ENCODE measurements around the gene SERTAD4. TPM values are rescaled to one million over a fixed set of nuclear protein-coding genes. Genes with fewer than 3 reads are reported as not detected.

The SERTAD4 gene
- total RNA-seq, 2 experiments from 2014 or later, result not detected

DNA sequence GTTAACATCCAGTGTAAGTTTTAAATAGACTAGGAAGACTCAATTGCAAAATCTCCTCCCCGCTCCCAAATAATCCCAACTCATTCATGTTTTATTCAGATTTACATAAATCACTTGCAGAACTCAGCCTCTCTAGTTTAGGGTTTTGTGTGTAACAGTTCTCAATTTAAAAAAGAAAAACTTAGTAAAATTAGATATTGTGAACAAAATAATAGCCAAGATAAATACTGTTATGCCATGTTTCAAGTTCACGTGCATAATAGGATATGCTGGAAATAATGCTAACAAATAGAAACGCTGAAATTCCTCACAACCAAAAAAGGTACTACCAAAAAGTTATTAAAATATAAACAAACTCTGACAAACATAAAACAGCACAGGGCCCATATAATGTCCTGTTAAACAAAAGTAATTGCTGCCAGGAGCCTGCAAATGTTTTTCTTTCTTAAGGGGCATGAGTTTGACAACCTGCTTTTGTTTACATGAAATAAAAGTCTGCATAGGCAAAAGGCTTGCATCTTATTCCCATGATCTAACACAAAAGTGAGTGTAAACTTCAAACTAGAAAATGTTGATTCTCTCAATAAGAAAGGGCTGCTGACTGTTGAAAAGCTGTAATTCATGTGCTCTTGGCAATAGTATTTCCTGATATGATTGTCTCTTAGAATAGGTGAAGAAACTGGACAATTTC lies 2.9 kb downstream of the SERTAD4 start:
- TF ChIP-seq, protein P1, sequence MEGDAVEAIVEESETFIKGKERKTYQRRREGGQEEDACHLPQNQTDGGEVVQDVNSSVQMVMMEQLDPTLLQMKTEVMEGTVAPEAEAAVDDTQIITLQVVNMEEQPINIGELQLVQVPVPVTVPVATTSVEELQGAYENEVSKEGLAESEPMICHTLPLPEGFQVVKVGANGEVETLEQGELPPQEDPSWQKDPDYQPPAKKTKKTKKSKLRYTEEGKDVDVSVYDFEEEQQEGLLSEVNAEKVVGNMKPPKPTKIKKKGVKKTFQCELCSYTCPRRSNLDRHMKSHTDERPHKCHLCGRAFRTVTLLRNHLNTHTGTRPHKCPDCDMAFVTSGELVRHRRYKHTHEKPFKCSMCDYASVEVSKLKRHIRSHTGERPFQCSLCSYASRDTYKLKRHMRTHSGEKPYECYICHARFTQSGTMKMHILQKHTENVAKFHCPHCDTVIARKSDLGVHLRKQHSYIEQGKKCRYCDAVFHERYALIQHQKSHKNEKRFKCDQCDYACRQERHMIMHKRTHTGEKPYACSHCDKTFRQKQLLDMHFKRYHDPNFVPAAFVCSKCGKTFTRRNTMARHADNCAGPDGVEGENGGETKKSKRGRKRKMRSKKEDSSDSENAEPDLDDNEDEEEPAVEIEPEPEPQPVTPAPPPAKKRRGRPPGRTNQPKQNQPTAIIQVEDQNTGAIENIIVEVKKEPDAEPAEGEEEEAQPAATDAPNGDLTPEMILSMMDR (IDR thresholded peaks at IDR 0.05), result no peak
- peaks cover 73% of the 10 kb centered on the region for H3K27me3 Mint-ChIP-seq
- Histone ChIP-seq H3K4me1 (ENCODE audit: insufficient read depth, low read length) (peaks cover 16% of the 10 kb centered on the region), H3K27ac (ENCODE audit: low read depth in 1 of 2, low read length in 2 of 2) (no peak overlapping the region), H3K27me3 (ENCODE audit: control insufficient read depth in 1 of 2, insufficient read depth in 2 of 2, low read length in 2 of 2) (peaks cover 38 to 68% of the 10 kb centered on the region in 2 experiments), H3K4me3 (ENCODE audit: low read length) (no peak overlapping the region), H3K36me3 (ENCODE audit: insufficient read depth, low read length) (no peaks in the 10 kb centered on the region), H3K9me3 (ENCODE audit: control insufficient read depth in 1 of 2, insufficient read depth in 1 of 2, low read length in 2 of 2) (peaks cover 0 to 10% of the 10 kb centered on the region in 2 experiments)
- H3K27ac Mint-ChIP-seq, result no peak overlapping the region
- H3K36me3 Mint-ChIP-seq (ENCODE audit: low read depth), result no peaks in the 10 kb centered on the region
- no peaks in the 10 kb centered on the region for H3K9me3 Mint-ChIP-seq
- ChIA-PET POLR2A (no interaction called here), CTCF (no interaction called here)
- intact Hi-C loops (cut with DNase I, micrococcal nuclease), result loop anchor here in 1 of 2 experiments (10.0 kb wide), 1 partner anchor 689 kb away; no protein-coding TSS in a partner anchor
- DNase-seq, result no peak
- H3K4me1 Mint-ChIP-seq (ENCODE audit: low read depth), result peaks cover 13% of the 10 kb centered on the region
- ATAC-seq (ENCODE audit: poor library complexity), result no peak
- no peak overlapping the region for H3K4me3 Mint-ChIP-seq

DNA sequence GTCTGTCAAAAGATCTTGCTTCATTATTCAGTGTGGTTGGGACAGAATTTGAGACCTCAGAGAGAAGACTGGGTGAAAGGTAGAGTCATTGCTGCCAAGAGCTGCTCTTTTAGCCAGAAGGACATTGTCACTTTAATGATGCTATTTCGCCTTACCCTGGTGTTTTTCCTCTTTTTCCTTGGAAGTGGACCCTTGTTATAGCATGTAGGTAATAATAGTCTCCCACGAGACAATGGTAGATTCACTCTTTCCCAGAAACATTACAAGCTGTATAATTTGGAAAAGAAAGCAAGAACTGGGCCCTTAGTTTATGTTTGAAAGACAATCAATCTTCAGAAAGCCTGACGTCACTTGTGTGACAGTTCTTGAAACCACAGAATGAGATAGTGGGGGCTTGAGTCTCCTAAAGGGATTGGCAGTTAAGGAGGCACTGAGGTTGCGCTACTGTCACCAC lies 3.8 kb downstream of the SERTAD4 start:
- TF ChIP-seq, protein P1 (IDR thresholded peaks at IDR 0.05), result no peak
- H3K4me3 Mint-ChIP-seq, result no peak overlapping the region
- H3K4me3 ChIP-seq (ENCODE audit: low read length), result no peak overlapping the region
- H3K9me3 Mint-ChIP-seq, result no peaks in the 10 kb centered on the region
- H3K36me3 ChIP-seq (ENCODE audit: insufficient read depth, low read length), result no peaks in the 10 kb centered on the region
- H3K27me3 ChIP-seq (ENCODE audit: control insufficient read depth in 1 of 2, insufficient read depth in 2 of 2, low read length in 2 of 2), result peaks cover 32 to 60% of the 10 kb centered on the region in 2 experiments
- ChIA-PET POLR2A (no interaction called here), CTCF (no interaction called here)
- DNase-seq (no peak), ATAC-seq (ENCODE audit: poor library complexity) (no peak)
- no peak overlapping the region for H3K27ac ChIP-seq (ENCODE audit: low read depth in 1 of 2, low read length in 2 of 2)
- H3K27me3 Mint-ChIP-seq, result peaks cover 75% of the 10 kb centered on the region
- H3K27ac Mint-ChIP-seq, result no peak overlapping the region
- peaks cover 16% of the 10 kb centered on the region for H3K4me1 ChIP-seq (ENCODE audit: insufficient read depth, low read length)
- H3K36me3 Mint-ChIP-seq (ENCODE audit: low read depth), result no peaks in the 10 kb centered on the region
- H3K4me1 Mint-ChIP-seq (ENCODE audit: low read depth), result peaks cover 13% of the 10 kb centered on the region
- intact Hi-C loops (cut with DNase I, micrococcal nuclease), result loop anchor here in 1 of 2 experiments (10.0 kb wide), 1 partner anchor 688 kb away; no protein-coding TSS in a partner anchor
- peaks cover 0 to 10% of the 10 kb centered on the region in 2 experiments for H3K9me3 ChIP-seq (ENCODE audit: control insufficient read depth in 1 of 2, insufficient read depth in 1 of 2, low read length in 2 of 2)

DNA sequence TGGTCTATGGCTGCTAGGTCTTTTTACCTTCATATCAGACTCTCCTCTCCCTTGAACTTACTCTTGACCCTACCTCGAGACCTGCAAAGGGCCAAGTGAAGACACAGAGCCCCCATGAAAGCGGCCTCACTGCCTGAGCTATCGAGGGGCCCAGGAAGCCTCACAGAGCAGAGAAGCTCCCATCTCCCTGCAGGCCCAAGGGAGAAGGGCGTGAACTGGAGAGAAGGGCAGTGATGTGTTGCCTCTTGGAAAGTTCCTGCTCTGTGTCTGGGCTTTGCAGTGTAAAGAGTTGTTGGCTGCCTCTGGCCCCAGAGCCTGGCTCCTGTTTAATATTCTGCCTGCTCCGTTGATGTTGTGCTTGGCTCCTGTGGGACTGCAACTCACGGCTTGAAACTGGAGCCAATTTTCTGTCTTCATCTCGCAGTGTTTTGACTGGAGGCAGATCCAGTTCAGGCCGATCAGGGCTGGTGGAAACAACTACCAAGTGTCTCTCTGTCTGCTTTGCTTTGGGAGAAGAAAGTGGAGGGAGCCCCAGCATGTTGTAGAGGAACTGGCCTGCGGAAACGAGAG lies 4.3 kb downstream of the SERTAD4 start:
- Histone ChIP-seq H3K27ac (ENCODE audit: low read depth in 1 of 2, low read length in 2 of 2) (no peak overlapping the region), H3K36me3 (ENCODE audit: insufficient read depth, low read length) (no peaks in the 10 kb centered on the region), H3K4me3 (ENCODE audit: low read length) (no peak overlapping the region), H3K27me3 (ENCODE audit: control insufficient read depth in 1 of 2, insufficient read depth in 2 of 2, low read length in 2 of 2) (peaks cover 32 to 55% of the 10 kb centered on the region in 2 experiments), H3K4me1 (ENCODE audit: insufficient read depth, low read length) (peaks cover 16% of the 10 kb centered on the region), H3K9me3 (ENCODE audit: control insufficient read depth in 1 of 2, insufficient read depth in 1 of 2, low read length in 2 of 2) (peaks cover 0 to 10% of the 10 kb centered on the region in 2 experiments)
- Mint-ChIP-seq H3K27me3 (peaks cover 75% of the 10 kb centered on the region), H3K27ac (no peak overlapping the region), H3K9me3 (no peaks in the 10 kb centered on the region), H3K4me3 (no peak overlapping the region), H3K4me1 (ENCODE audit: low read depth) (peaks cover 10% of the 10 kb centered on the region), H3K36me3 (ENCODE audit: low read depth) (no peaks in the 10 kb centered on the region)
- CTCF ChIA-PET, result no interaction called here
- no peak for DNase-seq
- no peak for ATAC-seq (ENCODE audit: poor library complexity)
- POLR2A ChIA-PET, result no interaction called here
- intact Hi-C loops (cut with DNase I, micrococcal nuclease), result loop anchor here in 1 of 2 experiments (10.0 kb wide), 1 partner anchor 688 kb away; no protein-coding TSS in a partner anchor
- TF ChIP-seq, protein P1 (IDR thresholded peaks at IDR 0.05), result no peak

Measured in CD4-positive, alpha-beta T cell (primary cell).